ENCODE data around the gene TNIK.

TNIK gene

GRCh38 chr3:171129827-171130226 is 330.4 kb downstream of the TNIK start:
- TF ChIP-seq CTCF (IDR thresholded peaks at IDR 0.05), result no peak
- no peak overlapping the region for H3K4me3 ChIP-seq
- H3K4me1 ChIP-seq, result no peaks in the 10 kb centered on the region
- H3K27me3 ChIP-seq, result no peaks in the 10 kb centered on the region
- no peaks in the 10 kb centered on the region for H3K9me3 ChIP-seq
- peaks cover 0 to 7% (median 0%) of the 10 kb centered on the region in 3 donors for H3K36me3 ChIP-seq
- H3K27ac ChIP-seq, result no peak overlapping the region
- intact Hi-C loops (cut with DNase I; ENCODE audit: low total_unique reads), result no loop called here
- no peak for DNase-seq

GRCh38 chr3:171127611-171128010 is 332.6 kb downstream of the TNIK start:
- H3K36me3 ChIP-seq, result peaks cover 0 to 12% (median 10%) of the 10 kb centered on the region in 3 donors
- intact Hi-C loops (cut with DNase I; ENCODE audit: low total_unique reads), result no loop called here
- TF ChIP-seq CTCF (IDR thresholded peaks at IDR 0.05), result no peak
- no peak overlapping the region for H3K4me3 ChIP-seq
- no peak overlapping the region for H3K27ac ChIP-seq
- H3K4me1 ChIP-seq, result no peaks in the 10 kb centered on the region
- no peak for DNase-seq
- H3K27me3 ChIP-seq, result no peaks in the 10 kb centered on the region
- H3K9me3 ChIP-seq, result no peaks in the 10 kb centered on the region

GRCh38 chr3:171126478-171127209 is 333.6 kb downstream of the TNIK start:
- intact Hi-C loops (cut with DNase I; ENCODE audit: low total_unique reads), result no loop called here

GRCh38 chr3:171125010-171125409 is 335.2 kb downstream of the TNIK start:
- H3K27ac ChIP-seq, result no peak overlapping the region
- intact Hi-C loops (cut with DNase I; ENCODE audit: low total_unique reads), result no loop called here
- no peaks in the 10 kb centered on the region for H3K27me3 ChIP-seq
- H3K36me3 ChIP-seq, result peaks cover 8 to 25% (median 15%) of the 10 kb centered on the region in 3 donors
- no peaks in the 10 kb centered on the region for H3K4me1 ChIP-seq
- TF ChIP-seq CTCF (IDR thresholded peaks at IDR 0.05), result no peak
- no peaks in the 10 kb centered on the region for H3K9me3 ChIP-seq
- H3K4me3 ChIP-seq, result no peak overlapping the region
- no peak for DNase-seq

More at GRCh38 chr3:171126478-171127209, 333.6 kb downstream of the TNIK start:
- DNase-seq, result no peak
- TF ChIP-seq CTCF (IDR thresholded peaks at IDR 0.05), result no peak
- Histone ChIP-seq H3K36me3 (peaks cover 1 to 19% (median 15%) of the 10 kb centered on the region in 3 donors), H3K27me3 (no peaks in the 10 kb centered on the region), H3K9me3 (no peaks in the 10 kb centered on the region), H3K27ac (no peak overlapping the region), H3K4me1 (no peaks in the 10 kb centered on the region), H3K4me3 (no peak overlapping the region)

- Histone ChIP-seq H3K27ac (no peak overlapping the region), H3K36me3 (peaks cover 8 to 25% (median 15%) of the 10 kb centered on the region in 3 donors)
- intact Hi-C loops (cut with DNase I; ENCODE audit: low total_unique reads), result no loop called here
These were observed 336.3 kb downstream of the TNIK start for GRCh38 chr3:171123915-171124314.

More at GRCh38 chr3:171123915-171124314, 336.3 kb downstream of the TNIK start:
- DNase-seq, result no peak
- Histone ChIP-seq H3K4me3 (no peak overlapping the region), H3K27me3 (no peaks in the 10 kb centered on the region), H3K4me1 (no peaks in the 10 kb centered on the region), H3K9me3 (no peaks in the 10 kb centered on the region)
- TF ChIP-seq CTCF (IDR thresholded peaks at IDR 0.05), result no peak

Measured in tibial artery (tissue), 4 donors.